WTC11 (cell line): ENCODE results near the gene BUD13. TPM values are rescaled to one million over a fixed set of nuclear protein-coding genes. Genes with fewer than 3 reads are reported as not detected.

ENCODE experiments used
- ATAC-seq: fragments of 200-7000 bp; cut with Tn5 transposase; 2 replicates; pipeline ENCODE4 v1.10.0; 2021; ENCODE audit warnings: mild to moderate bottlenecking, moderate library complexity
- CTCF ChIA-PET: fragments of 300-600 bp; sonication (Branson Sonifier 250); formaldehyde crosslinking; loops from one replicate; lab custom pipeline; 2021; ENCODE audit warnings: antibody characterized with exemption; lab: Charles Lee
- POLR2A ChIA-PET: fragments of 350-600 bp; sonication (Branson Sonifier 250); formaldehyde crosslinking; loops from one replicate; lab custom pipeline; 2021; ENCODE audit warnings: antibody characterized with exemption; lab: Charles Lee
- DNase-seq: peaks from one replicate; pipeline ENCODE4 v3.0.0; 2021; ENCODE audit warnings: low spot score
- H3K27ac Mint-ChIP-seq: 2 replicates; pipeline ENCODE4 v1.8.0; 2021; ENCODE audit warnings: mixed read lengths
- H3K27me3 Mint-ChIP-seq: 2 replicates; pipeline ENCODE4 v1.8.0; 2021; ENCODE audit warnings: low read depth, mild to moderate bottlenecking, moderate library complexity, mixed read lengths
- H3K36me3 Mint-ChIP-seq: 2 replicates; pipeline ENCODE4 v1.8.0; 2021; ENCODE audit warnings: mixed read lengths
- H3K4me1 Mint-ChIP-seq: 2 replicates; pipeline ENCODE4 v1.8.0; 2022; ENCODE audit warnings: mixed read lengths
- H3K4me3 Mint-ChIP-seq: 2 replicates; pipeline ENCODE4 v1.8.0; 2021; ENCODE audit warnings: mild to moderate bottlenecking, moderate library complexity, mixed read lengths
- H3K9me3 Mint-ChIP-seq: 2 replicates; pipeline ENCODE4 v1.8.0; 2021; ENCODE audit warnings: mixed read lengths
- ARID4B ChIP-seq: sonication (generic); formaldehyde crosslinking; IDR thresholded peaks from 2 replicates; pipeline ENCODE4 v1.8.0; 2023; ENCODE audit warnings: missing genetic modification reagents, mild to moderate bottlenecking, borderline replicate concordance
- EMX1 ChIP-seq: fragments of 250-450 bp; sonication (Bioruptor Pico); IDR thresholded peaks from 2 replicates; pipeline ENCODE4 v1.8.0; 2021; ENCODE audit warnings: mild to moderate bottlenecking
- NFATC4 ChIP-seq: fragments of 250-450 bp; sonication (Bioruptor Pico); IDR thresholded peaks from 2 replicates; pipeline ENCODE4 v1.9.0; 2021; ENCODE audit warnings: mild to moderate bottlenecking
- SMAD3 ChIP-seq: sonication (generic); formaldehyde crosslinking; IDR thresholded peaks from 2 replicates; pipeline ENCODE4 v1.8.0; 2022; ENCODE audit warnings: missing genetic modification reagents, mild to moderate bottlenecking, borderline replicate concordance
- STAT6 ChIP-seq: sonication (generic); formaldehyde crosslinking; conservative IDR thresholded peaks from 2 replicates; pipeline ENCODE4 v1.8.1; 2023; ENCODE audit warnings: mild to moderate bottlenecking, low read depth, missing genetic modification reagents, moderate library complexity
- TEAD1 ChIP-seq: sonication (generic); formaldehyde crosslinking; IDR thresholded peaks from 2 replicates; pipeline ENCODE4 v1.8.0; 2022; ENCODE audit warnings: mild to moderate bottlenecking, missing genetic modification reagents
- ZNF232 ChIP-seq: sonication (generic); formaldehyde crosslinking; IDR thresholded peaks from 2 replicates; pipeline ENCODE4 v1.8.0; 2022; ENCODE audit warnings: mild to moderate bottlenecking, missing genetic modification reagents
- ZNF423 ChIP-seq: fragments of 250-450 bp; sonication (Bioruptor Pico); IDR thresholded peaks from 2 replicates; pipeline ENCODE4 v2.1.2; 2022; ENCODE audit warnings: mild to moderate bottlenecking, moderate library complexity
- ZNF671 ChIP-seq: fragments of 250-450 bp; sonication (Bioruptor Pico); IDR thresholded peaks from 2 replicates; pipeline ENCODE4 v1.8.0; 2021; ENCODE audit warnings: mild to moderate bottlenecking
- total RNA-seq: library from RNA; stranded (reverse); gene quantifications from 3 replicates; pipeline ENCODE4 v1.2.3, GENCODE V29; 2021
- TF ChIP-seq, protein P1 (sequence below): fragments of 250-450 bp; sonication (Bioruptor Pico); IDR thresholded peaks from 2 replicates; pipeline ENCODE4 v1.8.0; 2021; ENCODE audit warnings: mild to moderate bottlenecking
- TF ChIP-seq, protein P2 (sequence below): fragments of 250-450 bp; sonication (Bioruptor Pico); IDR thresholded peaks from 2 replicates; pipeline ENCODE4 v1.9.0; 2021; ENCODE audit warnings: mild to moderate bottlenecking
- TF ChIP-seq, protein P3 (sequence below): sonication (generic); formaldehyde crosslinking; IDR thresholded peaks from 2 replicates; pipeline ENCODE4 v1.8.0; 2022; ENCODE audit warnings: missing genetic modification reagents
- TF ChIP-seq, protein P4 (sequence below): sonication (generic); formaldehyde crosslinking; IDR thresholded peaks from 2 replicates; pipeline ENCODE4 v1.8.1; 2023; ENCODE audit warnings: mild to moderate bottlenecking, missing genetic modification reagents, moderate library complexity
- TF ChIP-seq, protein P5 (sequence below): sonication (generic); formaldehyde crosslinking; IDR thresholded peaks from 2 replicates; pipeline ENCODE4 v1.8.1; 2022; ENCODE audit warnings: low read depth, mild to moderate bottlenecking, moderate library complexity, missing genetic modification reagents, borderline replicate concordance

BUD13 gene
- total RNA-seq, 1 experiment from 2014 or later: 20.7 TPM

DNA sequence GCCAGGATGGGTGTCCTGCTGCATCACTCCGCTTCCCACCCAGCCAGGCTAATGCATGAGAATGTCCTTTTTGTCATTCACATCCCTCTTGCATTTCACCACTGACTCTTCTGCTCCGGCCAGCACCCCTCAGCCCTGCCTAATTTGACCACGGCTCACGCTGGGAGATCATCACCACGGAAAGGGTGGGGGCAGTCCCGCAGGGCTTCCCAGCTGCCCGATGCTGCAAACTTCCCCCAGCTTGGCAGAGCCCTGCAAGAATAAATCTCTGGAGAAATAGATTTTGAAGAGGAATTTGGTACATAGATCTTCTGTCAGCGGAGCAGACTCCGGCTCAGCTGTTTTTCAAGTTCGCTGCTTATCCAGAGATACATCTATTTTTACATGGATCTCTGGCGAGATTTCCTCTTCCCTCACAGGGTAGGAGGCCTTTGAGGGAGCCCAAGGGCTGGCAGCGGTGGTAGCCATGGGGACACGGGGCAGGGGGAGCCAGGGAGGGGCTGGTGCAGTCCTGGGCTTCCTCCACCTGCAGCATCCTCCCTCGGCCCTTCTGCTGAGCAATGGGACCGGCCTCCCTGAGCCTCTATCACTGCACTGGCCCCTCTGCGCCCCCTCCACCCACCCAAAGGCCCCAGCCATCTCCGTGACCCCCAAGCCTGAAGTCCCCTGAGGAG lies 62.6 kb downstream of the BUD13 start:
- peaks cover 21% of the 10 kb centered on the region for H3K27me3 Mint-ChIP-seq
- no peak overlapping the region for H3K27ac Mint-ChIP-seq
- TF ChIP-seq ZNF423: peak; percentile 64; the same call in 1 of the 2 replicates
- no peak for TF ChIP-seq STAT6 (CRISPR knock-in tag)
- no peak for TF ChIP-seq NFATC4 (CRISPR knock-in tag)
- no peak for TF ChIP-seq ZNF671 (CRISPR knock-in tag)
- TF ChIP-seq, protein P1, sequence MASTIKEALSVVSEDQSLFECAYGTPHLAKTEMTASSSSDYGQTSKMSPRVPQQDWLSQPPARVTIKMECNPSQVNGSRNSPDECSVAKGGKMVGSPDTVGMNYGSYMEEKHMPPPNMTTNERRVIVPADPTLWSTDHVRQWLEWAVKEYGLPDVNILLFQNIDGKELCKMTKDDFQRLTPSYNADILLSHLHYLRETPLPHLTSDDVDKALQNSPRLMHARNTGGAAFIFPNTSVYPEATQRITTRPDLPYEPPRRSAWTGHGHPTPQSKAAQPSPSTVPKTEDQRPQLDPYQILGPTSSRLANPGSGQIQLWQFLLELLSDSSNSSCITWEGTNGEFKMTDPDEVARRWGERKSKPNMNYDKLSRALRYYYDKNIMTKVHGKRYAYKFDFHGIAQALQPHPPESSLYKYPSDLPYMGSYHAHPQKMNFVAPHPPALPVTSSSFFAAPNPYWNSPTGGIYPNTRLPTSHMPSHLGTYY (CRISPR knock-in tag): no peak
- no peak for TF ChIP-seq ZNF232 (CRISPR knock-in tag)
- peak; percentile 46; the same call in 1 of the 2 replicates for TF ChIP-seq TEAD1
- TF ChIP-seq, protein P2, sequence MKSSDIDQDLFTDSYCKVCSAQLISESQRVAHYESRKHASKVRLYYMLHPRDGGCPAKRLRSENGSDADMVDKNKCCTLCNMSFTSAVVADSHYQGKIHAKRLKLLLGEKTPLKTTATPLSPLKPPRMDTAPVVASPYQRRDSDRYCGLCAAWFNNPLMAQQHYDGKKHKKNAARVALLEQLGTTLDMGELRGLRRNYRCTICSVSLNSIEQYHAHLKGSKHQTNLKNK (CRISPR knock-in tag): no peak
- no peaks in the 10 kb centered on the region for H3K9me3 Mint-ChIP-seq
- no peaks in the 10 kb centered on the region for H3K36me3 Mint-ChIP-seq
- DNase-seq (no peak), ATAC-seq (peak; percentile 46)
- peak overlapping the region; percentile 16; the same call in 1 of the 2 replicates for H3K4me3 Mint-ChIP-seq
- peaks cover 28% of the 10 kb centered on the region for H3K4me1 Mint-ChIP-seq
- ChIA-PET CTCF (interaction anchor here (1.1 to 5.0 kb wide), 3 partner anchors 18 to 33 kb away, joined by 4 to 40 read pairs (median 4); no protein-coding TSS in a partner anchor), POLR2A (no interaction called here)

DNA sequence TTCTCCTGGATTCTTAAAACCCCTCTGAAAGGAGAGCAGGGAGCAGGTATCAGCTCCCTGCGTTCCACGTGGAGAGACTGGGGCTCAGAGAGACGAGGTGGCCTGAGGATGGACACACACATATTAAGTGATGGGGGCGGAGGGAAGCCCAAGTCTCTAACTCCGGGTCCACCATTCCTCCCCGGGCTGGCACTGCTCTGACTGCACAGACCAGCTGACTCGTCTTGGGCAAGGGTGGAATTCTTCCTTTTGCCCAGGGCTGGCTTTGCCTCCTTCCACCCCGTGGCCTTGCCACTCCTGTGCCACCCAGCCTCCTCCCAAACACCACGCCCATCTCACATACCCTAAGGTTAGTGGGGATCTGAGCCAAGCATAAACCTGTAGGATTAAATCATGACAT lies 65.0 kb downstream of the BUD13 start:
- Mint-ChIP-seq H3K4me3 (no peak overlapping the region), H3K27ac (no peak overlapping the region), H3K9me3 (no peaks in the 10 kb centered on the region), H3K27me3 (peaks cover 21% of the 10 kb centered on the region), H3K4me1 (peaks cover 32% of the 10 kb centered on the region), H3K36me3 (no peaks in the 10 kb centered on the region)
- ATAC-seq: no peak
- DNase-seq: no peak
- TF ChIP-seq, protein P3, sequence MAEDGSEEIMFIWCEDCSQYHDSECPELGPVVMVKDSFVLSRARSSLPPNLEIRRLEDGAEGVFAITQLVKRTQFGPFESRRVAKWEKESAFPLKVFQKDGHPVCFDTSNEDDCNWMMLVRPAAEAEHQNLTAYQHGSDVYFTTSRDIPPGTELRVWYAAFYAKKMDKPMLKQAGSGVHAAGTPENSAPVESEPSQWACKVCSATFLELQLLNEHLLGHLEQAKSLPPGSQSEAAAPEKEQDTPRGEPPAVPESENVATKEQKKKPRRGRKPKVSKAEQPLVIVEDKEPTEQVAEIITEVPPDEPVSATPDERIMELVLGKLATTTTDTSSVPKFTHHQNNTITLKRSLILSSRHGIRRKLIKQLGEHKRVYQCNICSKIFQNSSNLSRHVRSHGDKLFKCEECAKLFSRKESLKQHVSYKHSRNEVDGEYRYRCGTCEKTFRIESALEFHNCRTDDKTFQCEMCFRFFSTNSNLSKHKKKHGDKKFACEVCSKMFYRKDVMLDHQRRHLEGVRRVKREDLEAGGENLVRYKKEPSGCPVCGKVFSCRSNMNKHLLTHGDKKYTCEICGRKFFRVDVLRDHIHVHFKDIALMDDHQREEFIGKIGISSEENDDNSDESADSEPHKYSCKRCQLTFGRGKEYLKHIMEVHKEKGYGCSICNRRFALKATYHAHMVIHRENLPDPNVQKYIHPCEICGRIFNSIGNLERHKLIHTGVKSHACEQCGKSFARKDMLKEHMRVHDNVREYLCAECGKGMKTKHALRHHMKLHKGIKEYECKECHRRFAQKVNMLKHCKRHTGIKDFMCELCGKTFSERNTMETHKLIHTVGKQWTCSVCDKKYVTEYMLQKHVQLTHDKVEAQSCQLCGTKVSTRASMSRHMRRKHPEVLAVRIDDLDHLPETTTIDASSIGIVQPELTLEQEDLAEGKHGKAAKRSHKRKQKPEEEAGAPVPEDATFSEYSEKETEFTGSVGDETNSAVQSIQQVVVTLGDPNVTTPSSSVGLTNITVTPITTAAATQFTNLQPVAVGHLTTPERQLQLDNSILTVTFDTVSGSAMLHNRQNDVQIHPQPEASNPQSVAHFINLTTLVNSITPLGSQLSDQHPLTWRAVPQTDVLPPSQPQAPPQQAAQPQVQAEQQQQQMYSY (CRISPR knock-in tag): no peak
- no peak for TF ChIP-seq SMAD3 (CRISPR knock-in tag)
- TF ChIP-seq ARID4B: no peak
- TF ChIP-seq EMX1 (CRISPR knock-in tag): no peak
- TF ChIP-seq, protein P4, sequence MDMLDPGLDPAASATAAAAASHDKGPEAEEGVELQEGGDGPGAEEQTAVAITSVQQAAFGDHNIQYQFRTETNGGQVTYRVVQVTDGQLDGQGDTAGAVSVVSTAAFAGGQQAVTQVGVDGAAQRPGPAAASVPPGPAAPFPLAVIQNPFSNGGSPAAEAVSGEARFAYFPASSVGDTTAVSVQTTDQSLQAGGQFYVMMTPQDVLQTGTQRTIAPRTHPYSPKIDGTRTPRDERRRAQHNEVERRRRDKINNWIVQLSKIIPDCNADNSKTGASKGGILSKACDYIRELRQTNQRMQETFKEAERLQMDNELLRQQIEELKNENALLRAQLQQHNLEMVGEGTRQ (CRISPR knock-in tag): no peak
- TF ChIP-seq, protein P5, sequence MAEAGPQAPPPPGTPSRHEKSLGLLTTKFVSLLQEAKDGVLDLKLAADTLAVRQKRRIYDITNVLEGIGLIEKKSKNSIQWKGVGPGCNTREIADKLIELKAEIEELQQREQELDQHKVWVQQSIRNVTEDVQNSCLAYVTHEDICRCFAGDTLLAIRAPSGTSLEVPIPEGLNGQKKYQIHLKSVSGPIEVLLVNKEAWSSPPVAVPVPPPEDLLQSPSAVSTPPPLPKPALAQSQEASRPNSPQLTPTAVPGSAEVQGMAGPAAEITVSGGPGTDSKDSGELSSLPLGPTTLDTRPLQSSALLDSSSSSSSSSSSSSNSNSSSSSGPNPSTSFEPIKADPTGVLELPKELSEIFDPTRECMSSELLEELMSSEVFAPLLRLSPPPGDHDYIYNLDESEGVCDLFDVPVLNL: no peak
- ChIA-PET CTCF (interaction anchor here (0.6 to 5.0 kb wide), 6 partner anchors 15 to 900 kb away, joined by 3 to 40 read pairs (median 4); partner anchors contain the start of genes APOA1 and APOA5), POLR2A (no interaction called here)
